Liver (tissue), 9 donors: ENCODE measurements around the gene PPP6R3. TPM values are rescaled to one million over a fixed set of nuclear protein-coding genes. Genes with fewer than 3 reads are reported as not detected.

Experiments used
- DNase-seq: peaks from one replicate; pipeline ENCODE4 v3.0.0-alpha.2; 2017; ENCODE audit warnings: low spot score
- H3K27ac ChIP-seq, 2 donors: one replicate each; pipeline ENCODE4 v1.7.0; 2013; ENCODE audit warnings: inconsistent platforms in 2 of 2, low read length in 2 of 2, control low read depth in 1 of 2, low read depth in 1 of 2, mild to moderate bottlenecking in 1 of 2
- H3K27me3 ChIP-seq, 4 donors: one replicate each; pipeline versions ENCODE4 v1.6.1 to v1.7.0; 2013; ENCODE audit warnings: low read length in 3 of 4, inconsistent platforms in 1 of 4, mild to moderate bottlenecking in 1 of 4, moderate library complexity in 1 of 4; ENCODE audit not compliant: control insufficient read depth in 4 of 4, insufficient read depth in 4 of 4
- H3K36me3 ChIP-seq, 4 donors: one replicate each; pipeline versions ENCODE4 v1.6.1 to v1.7.0; 2013; ENCODE audit warnings: low read length in 3 of 4, mild to moderate bottlenecking in 3 of 4, low read depth in 1 of 4, moderate library complexity in 1 of 4; ENCODE audit not compliant: control insufficient read depth in 4 of 4, insufficient read depth in 3 of 4
- H3K4me1 ChIP-seq, 4 donors: one replicate each; pipeline versions ENCODE4 v1.6.1 to v1.7.0; 2013; ENCODE audit warnings: low read length in 3 of 4, mild to moderate bottlenecking in 3 of 4, moderate library complexity in 1 of 4; ENCODE audit not compliant: control insufficient read depth in 4 of 4, insufficient read depth in 4 of 4
- H3K4me3 ChIP-seq, 3 donors: one replicate each; pipeline versions ENCODE4 v1.6.1 to v1.7.0; 2013; ENCODE audit warnings: low read length in 3 of 3, control low read depth in 1 of 3, low read depth in 1 of 3, mild to moderate bottlenecking in 1 of 3
- H3K9ac ChIP-seq, 2 donors: one replicate each; pipeline ENCODE4 v1.7.0; 2013; ENCODE audit warnings: low read length in 2 of 2, mild to moderate bottlenecking in 2 of 2, moderate library complexity in 2 of 2, control low read depth in 1 of 2, low read depth in 1 of 2
- H3K9me3 ChIP-seq, 4 donors: one replicate each; pipeline versions ENCODE4 v1.6.1 to v1.7.0; 2013; ENCODE audit warnings: low read length in 3 of 4; ENCODE audit not compliant: control insufficient read depth in 4 of 4
- ATF3 ChIP-seq: IDR thresholded peaks from 2 replicates; pipeline ENCODE4 v1.6.1; 2016; ENCODE audit warnings: antibody characterized with exemption
- CTCF ChIP-seq: fragments of 150-350 bp; IDR thresholded peaks from 2 replicates; pipeline ENCODE4 v1.5.1; 2017; ENCODE audit warnings: improper control_type of control experiment, low read depth, low read length; ENCODE audit not compliant: missing input control
- EGR1 ChIP-seq, 2 donors: IDR thresholded peaks; 2 replicates each; pipeline ENCODE4 v1.6.1; 2016 to 2018; ENCODE audit warnings: antibody characterized with exemption in 2 of 2, low read depth in 2 of 2
- FOXA2 ChIP-seq: IDR thresholded peaks from 2 replicates; pipeline ENCODE4 v1.6.1; 2016; ENCODE audit warnings: antibody characterized with exemption
- GABPA ChIP-seq, 2 donors: IDR thresholded peaks in 1 of 2; conservative IDR thresholded peaks in 1 of 2; 2 replicates each; pipeline ENCODE4 v1.6.1; 2016; ENCODE audit warnings: antibody characterized with exemption in 2 of 2, mild to moderate bottlenecking in 1 of 2, moderate library complexity in 1 of 2
- HNF4A ChIP-seq, 2 donors: conservative IDR thresholded peaks; 2 replicates each; pipeline ENCODE4 v1.6.1; 2016; ENCODE audit warnings: antibody characterized with exemption in 2 of 2, mild to moderate bottlenecking in 2 of 2
- HNF4G ChIP-seq: IDR thresholded peaks from 2 replicates; pipeline ENCODE4 v1.6.1; 2016; ENCODE audit warnings: antibody characterized with exemption
- JUND ChIP-seq, 2 donors: IDR thresholded peaks; 2 replicates each; pipeline ENCODE4 v1.6.1; 2016; ENCODE audit warnings: antibody characterized with exemption in 2 of 2
- MAX ChIP-seq: IDR thresholded peaks from 2 replicates; pipeline ENCODE4 v1.6.1; 2016; ENCODE audit warnings: antibody characterized with exemption
- NR2F2 ChIP-seq: IDR thresholded peaks from 2 replicates; pipeline ENCODE4 v1.6.1; 2016; ENCODE audit warnings: antibody characterized with exemption
- RAD21 ChIP-seq, 2 donors: IDR thresholded peaks; 2 replicates each; pipeline ENCODE4 v1.6.1; 2016; ENCODE audit warnings: antibody characterized with exemption in 2 of 2, mild to moderate bottlenecking in 2 of 2
- REST ChIP-seq: IDR thresholded peaks from 2 replicates; pipeline ENCODE4 v1.6.1; 2016; ENCODE audit warnings: antibody characterized with exemption, mild to moderate bottlenecking
- RXRA ChIP-seq, 2 donors: IDR thresholded peaks; 2 replicates each; pipeline ENCODE4 v1.6.1; 2017 to 2018; ENCODE audit warnings: antibody characterized with exemption in 2 of 2, mild to moderate bottlenecking in 1 of 2
- SP1 ChIP-seq: IDR thresholded peaks from 2 replicates; pipeline ENCODE4 v1.6.1; 2018; ENCODE audit warnings: antibody characterized with exemption, mild to moderate bottlenecking
- YY1 ChIP-seq: IDR thresholded peaks from 2 replicates; pipeline ENCODE4 v1.6.1; 2016; ENCODE audit warnings: antibody characterized with exemption, mild to moderate bottlenecking
- ZBTB33 ChIP-seq: IDR thresholded peaks from 2 replicates; pipeline ENCODE4 v1.6.1; 2016; ENCODE audit warnings: antibody characterized with exemption
- WGBS: extraction: QIAGEN DNeasy Blood & Tissue Kit; methylation state at CpG from one replicate; pipeline ENCODE4 v1.1.7; 2013; 5-methylcytosine and 5-hydroxymethylcytosine counted together
- polyA plus RNA-seq, 2 donors: library from polyadenylated mRNA; stranded (reverse) in 1 of 2; unstranded in 1 of 2; fragments of 200-250 nt in 1 of 2; fragments of >200 nt in 1 of 2; fragmentation: Nextera tagmentation in 1 of 2; extraction: Ambion mirVana in 1 of 2; gene quantifications; one replicate each; pipeline versions ENCODE4 v1.2.1 to v1.2.3, GENCODE V29; 2013 to 2015
- total RNA-seq, 2 donors: library from RNA; depleted of rRNA; stranded (reverse); fragments of >200 nt; gene quantifications; one replicate each; pipeline ENCODE4 v1.2.3, GENCODE V29; 2014
- donor health status: healthy.
- donor health status: healthy.
- donor health status: healthy.
- donor health status: healthy.
- donor health status: healthy.

The PPP6R3 gene
- total and polyA plus RNA-seq, 4 donors, result 12.3 to 101 (median 58.1) TPM

- Histone ChIP-seq H3K27me3 (no peaks in the 10 kb centered on the region), H3K9me3 (no peaks in the 10 kb centered on the region), H3K36me3 (peaks cover 6 to 77% (median 60%) of the 10 kb centered on the region in 4 donors), H3K4me1 (no peaks in the 10 kb centered on the region), H3K4me3 (no peak overlapping the region), H3K27ac (no peak overlapping the region), H3K9ac (no peak overlapping the region)
- TF ChIP-seq JUND (IDR thresholded peaks at IDR 0.05) (no peak), ATF3 (no peak), NR2F2 (no peak), FOXA2 (no peak), CTCF (no peak), MAX (no peak), HNF4G (no peak), HNF4A (conservative IDR thresholded peaks at IDR 0.05) (no peak), REST (no peak), RAD21 (IDR thresholded peaks at IDR 0.05) (no peak), GABPA (IDR thresholded peaks at IDR 0.05 in 1 of 2, conservative IDR thresholded peaks at IDR 0.05 in 1 of 2) (no peak), ZBTB33 (no peak), SP1 (no peak), YY1 (no peak), EGR1 (IDR thresholded peaks at IDR 0.05; ENCODE audit: low read depth in 2 of 2) (no peak), RXRA (IDR thresholded peaks at IDR 0.05) (no peak)
- 96% methylated on average over 4 of the region's 4 CpGs for WGBS
- DNase-seq, result no peak
Measured at GRCh38 chr11:68594123-68594522, 133.6 kb downstream of the PPP6R3 start.

GRCh38 chr11:68596231-68596630, 135.7 kb downstream of the PPP6R3 start:
- Histone ChIP-seq H3K9me3 (no peaks in the 10 kb centered on the region), H3K27me3 (no peaks in the 10 kb centered on the region), H3K9ac (no peak overlapping the region), H3K27ac (no peak overlapping the region), H3K36me3 (peaks cover 4 to 80% (median 64%) of the 10 kb centered on the region in 4 donors), H3K4me1 (no peaks in the 10 kb centered on the region), H3K4me3 (no peak overlapping the region)
- TF ChIP-seq RXRA (IDR thresholded peaks at IDR 0.05), result no peak
- 92% methylated on average over 4 of the region's 4 CpGs for WGBS
- no peak for DNase-seq
